T47D (cell line): Measurements from ENCODE around the gene CTTNBP2.

Source experiments
- DNase-seq, 2 experiments: peaks; one replicate each; pipeline versions ENCODE4 v3.0.0 to v3.0.0-alpha.2; 2011 to 2012; ENCODE audit warnings: low read depth in 1 of 2, low spot score in 1 of 2
- JUND ChIP-seq: IDR thresholded peaks from 2 replicates; pipeline ENCODE4 v1.6.1; 2012; ENCODE audit warnings: low read depth
- in situ Hi-C: cut with HindIII; loops from 2 replicates; pipeline ENCODE4 v1.10.0; 2016; ENCODE audit warnings: low sequenced_read_pairs, low pct_unique_long_range_greater_than_20kb

CTTNBP2 gene

GRCh38 chr7:117759950-117760640 is 113.1 kb downstream of the CTTNBP2 start:
- DNase-seq: no peak
- in situ Hi-C loops: no loop called here
- no peak for TF ChIP-seq JUND

- no peak for DNase-seq
- in situ Hi-C loops: no loop called here
- no peak for TF ChIP-seq JUND
Measured at GRCh38 chr7:117757440-117757839, 115.8 kb downstream of the CTTNBP2 start.

GRCh38 chr7:117756586-117757085 is 116.6 kb downstream of the CTTNBP2 start:
- in situ Hi-C loops: no loop called here
- DNase-seq: no peak
- TF ChIP-seq JUND: no peak

- TF ChIP-seq JUND: no peak
- no peak for DNase-seq
- in situ Hi-C loops: no loop called here
Measured at GRCh38 chr7:117755136-117755535, 118.1 kb downstream of the CTTNBP2 start.

GRCh38 chr7:117751775-117752174 is 121.5 kb downstream of the CTTNBP2 start:
- in situ Hi-C loops: no loop called here
- no peak for DNase-seq
- TF ChIP-seq JUND: no peak

GRCh38 chr7:117750612-117751563 is 122.4 kb downstream of the CTTNBP2 start:
- no peak for TF ChIP-seq JUND
- in situ Hi-C loops: no loop called here
- peak in 1 of 2 experiments; percentile 19 for DNase-seq

GRCh38 chr7:117741962-117742361 is 131.3 kb downstream of the CTTNBP2 start:
- in situ Hi-C loops: no loop called here
- no peak for DNase-seq
- no peak for TF ChIP-seq JUND

- no peak for DNase-seq
- in situ Hi-C loops: no loop called here
- TF ChIP-seq JUND: no peak
Measured at GRCh38 chr7:117739085-117739484, 134.2 kb downstream of the CTTNBP2 start.

- in situ Hi-C loops: no loop called here
- no peak for DNase-seq
- no peak for TF ChIP-seq JUND
Measured at GRCh38 chr7:117737926-117738325, 135.3 kb downstream of the CTTNBP2 start.

- no peak for DNase-seq
- in situ Hi-C loops: no loop called here
Measured at GRCh38 chr7:117731455-117731854, 141.8 kb downstream of the CTTNBP2 start.

GRCh38 chr7:117730390-117730789 is 142.9 kb downstream of the CTTNBP2 start:
- no peak for DNase-seq
- TF ChIP-seq JUND: no peak
- in situ Hi-C loops: no loop called here

More at GRCh38 chr7:117731455-117731854, 141.8 kb downstream of the CTTNBP2 start:
- no peak for TF ChIP-seq JUND

- DNase-seq: no peak
- in situ Hi-C loops: no loop called here
- no peak for TF ChIP-seq JUND
Measured at GRCh38 chr7:117728890-117729624, 144.2 kb downstream of the CTTNBP2 start.
